HepG2 (cell line): Measurements from ENCODE around the gene LNPK. TPM values are rescaled to one million over a fixed set of nuclear protein-coding genes. Genes with fewer than 3 reads are reported as not detected.

Experiments used
- ATAC-seq: fragments of 200-7000 bp; cut with Tn5 transposase; 3 replicates; pipeline ENCODE4 v1.9.1; 2020; ENCODE audit warnings: mild to moderate bottlenecking, moderate library complexity
- BruUV-seq: library from RNA; stranded (reverse); fragments of 400-500 nt; replicated peaks from 2 replicates; lab custom pipeline; 2021; lab: Mats Ljungman, UMichigan
- CTCF ChIA-PET: fragments of 300-600 bp; formaldehyde crosslinking; extraction: SDS; loops from one replicate; lab custom pipeline; 2021; ENCODE audit warnings: low total read pairs, inconsistent platforms, low intra/inter-chr PET ratio; lab: Yijun Ruan, JAX
- POLR2A ChIA-PET: fragments of 350-600 bp; sonication (Branson Sonifier 250); formaldehyde crosslinking; loops from one replicate; lab custom pipeline; 2020; ENCODE audit warnings: antibody characterized with exemption, inconsistent platforms; lab: Yijun Ruan, JAX
- DNase-seq: peaks from one replicate; pipeline ENCODE4 v3.0.0-alpha.2; 2015; ENCODE audit warnings: low spot score
- FAIRE-seq: peaks from 3 replicates; lab custom pipeline; 2011; peaks lifted over from hg19 to GRCh38; lab: Jason Lieb, UNC
- H2AFZ ChIP-seq: one replicate; pipeline ENCODE4 v1.6.1; 2011; ENCODE audit warnings: low read length, inconsistent platforms
- H3K27ac ChIP-seq: fragments of 300-600 bp; 3 replicates; pipeline ENCODE4 v1.8.0; 2011; ENCODE audit warnings: mixed run types, mild to moderate bottlenecking, mixed read lengths, low read length, inconsistent platforms; ENCODE audit not compliant: insufficient read depth; ENCODE audit errors: extremely low read length
- H3K27me3 ChIP-seq, 2 experiments: fragments of 200-600 bp in 1 of 2; 2 replicates in 1 of 2; 3 replicates in 1 of 2; pipeline versions ENCODE4 v1.6.0 to v1.8.0; 2011; ENCODE audit warnings: low read length in 2 of 2, mild to moderate bottlenecking in 2 of 2, moderate library complexity in 2 of 2, inconsistent platforms in 1 of 2; ENCODE audit not compliant: insufficient read depth in 2 of 2, control insufficient read depth in 1 of 2
- H3K36me3 ChIP-seq, 2 experiments: fragments of 200-600 bp in 1 of 2; replicated peaks in 1 of 2; 2 replicates in 1 of 2; 3 replicates in 1 of 2; pipeline versions ENCODE4 v1.5.1 to v1.8.0; 2011; ENCODE audit warnings: low read length in 2 of 2, inconsistent platforms in 1 of 2; ENCODE audit not compliant: insufficient read depth in 2 of 2, control insufficient read depth in 1 of 2
- H3K4me1 ChIP-seq: 2 replicates; pipeline ENCODE4 v1.5.1; 2012; ENCODE audit warnings: low read length, inconsistent platforms; ENCODE audit not compliant: insufficient read depth
- H3K4me2 ChIP-seq: 2 replicates; pipeline ENCODE4 v1.6.0; 2011; ENCODE audit warnings: low read depth, low read length, inconsistent platforms
- H3K4me3 ChIP-seq, 3 experiments: fragments of 200-600 bp in 1 of 3; sonication (generic), shearing (Covaris generic) in 1 of 3; replicated peaks in 1 of 3; 2 replicates each; pipeline ENCODE4 v1.5.1; 2011 to 2016; ENCODE audit warnings: low read length in 3 of 3, inconsistent platforms in 2 of 3, low read depth in 2 of 3, mild to moderate bottlenecking in 2 of 3, control low read depth in 1 of 3, mixed read lengths in 1 of 3; ENCODE audit not compliant: insufficient read depth in 1 of 3
- H3K79me2 ChIP-seq: one replicate; pipeline ENCODE4 v1.6.1; 2011; ENCODE audit warnings: low read length, inconsistent platforms; ENCODE audit not compliant: insufficient read depth
- H3K9ac ChIP-seq: 2 replicates; pipeline ENCODE4 v1.6.0; 2011; ENCODE audit warnings: mild to moderate bottlenecking, low read depth, low read length, inconsistent platforms; ENCODE audit not compliant: insufficient read depth
- H3K9me3 ChIP-seq: 2 replicates; pipeline ENCODE4 v1.5.1; 2012; ENCODE audit warnings: mild to moderate bottlenecking, low read length
- H4K20me1 ChIP-seq: 2 replicates; pipeline ENCODE4 v1.6.0; 2011; ENCODE audit warnings: inconsistent platforms, mild to moderate bottlenecking, low read length, moderate library complexity; ENCODE audit not compliant: insufficient read depth
- BCLAF1 ChIP-seq: fragments of 450-650 bp; IDR thresholded peaks from 2 replicates; pipeline ENCODE4 v1.6.1; 2017; ENCODE audit warnings: mild to moderate bottlenecking
- CCAR2 ChIP-seq: fragments of 200-400 bp; formaldehyde crosslinking; optimal IDR thresholded peaks from 2 replicates; pipeline ENCODE3; 2018; ENCODE audit warnings: low read depth, mild to moderate bottlenecking, low read length, moderate library complexity
- ETV5 ChIP-seq: IDR thresholded peaks from 2 replicates; pipeline ENCODE4 v1.6.1; 2018; ENCODE audit warnings: missing biosample characterization, missing genetic modification reagents, inconsistent platforms, borderline replicate concordance
- IKZF4 ChIP-seq: sonication (generic); formaldehyde crosslinking; IDR thresholded peaks from 2 replicates; pipeline ENCODE4 v1.5.1; 2020; ENCODE audit warnings: borderline replicate concordance, mild to moderate bottlenecking, low read depth, missing genetic modification reagents; ENCODE audit errors: not compliant biosample characterization
- KLF6 ChIP-seq: IDR thresholded peaks from 2 replicates; pipeline ENCODE4 v1.8.0; 2016; ENCODE audit warnings: missing biosample characterization, missing genetic modification reagents
- RBFOX2 ChIP-seq: fragments of 200-400 bp; formaldehyde crosslinking; IDR thresholded peaks from 2 replicates; pipeline ENCODE4 v1.6.1; 2017; ENCODE audit warnings: low read depth, mild to moderate bottlenecking, low read length
- RFX1 ChIP-seq: fragments of 450-650 bp; IDR thresholded peaks from 2 replicates; pipeline ENCODE4 v1.6.1; 2017
- ZBTB43 ChIP-seq: sonication (generic); formaldehyde crosslinking; conservative IDR thresholded peaks from 2 replicates; pipeline ENCODE4 v1.4.0; 2020; ENCODE audit warnings: missing genetic modification reagents
- ZNF264 ChIP-seq: sonication (generic); formaldehyde crosslinking; IDR thresholded peaks from 2 replicates; pipeline ENCODE4 v1.4.0; 2020; ENCODE audit warnings: missing genetic modification reagents
- ZNF326 ChIP-seq: sonication (generic); formaldehyde crosslinking; IDR thresholded peaks from 2 replicates; pipeline ENCODE4 v1.4.0; 2020; ENCODE audit warnings: missing genetic modification reagents, borderline replicate concordance
- ZNF558 ChIP-seq: sonication (generic); formaldehyde crosslinking; IDR thresholded peaks from 2 replicates; pipeline ENCODE4 v1.9.0; 2022; ENCODE audit warnings: mild to moderate bottlenecking, missing genetic modification reagents, borderline replicate concordance
- ZNF7 ChIP-seq: IDR thresholded peaks from 2 replicates; pipeline ENCODE4 v1.6.1; 2016; ENCODE audit warnings: missing biosample characterization, missing genetic modification reagents
- WGBS: methylation state at CpG from one replicate; pipeline ENCODE4 v1.1.6; 2017; ENCODE audit warnings: low lambda C conversion rate; 5-methylcytosine and 5-hydroxymethylcytosine counted together
- in situ Hi-C: cut with HindIII; loops from 2 replicates; pipeline ENCODE4 v1.10.0; 2017; ENCODE audit warnings: low pct_unique_long_range_greater_than_20kb; ENCODE audit not compliant: extremely low pct_ligation_motif_present
- intact Hi-C: fragments of 100-400 bp; cut with micrococcal nuclease; formaldehyde crosslinking; loops from one replicate; pipeline ENCODE4 v1.10.0; 2022; ENCODE audit not compliant: unreplicated experiment
- polyA plus RNA-seq, 8 experiments: library from polyadenylated mRNA; depleted of rRNA in 3 of 8; stranded (reverse) in 7 of 8; unstranded in 1 of 8; fragments of >200 nt; fragmentation: Illumina TruSeq in 4 of 8; extraction: Trizol in 4 of 8; gene quantifications; 2 replicates each; pipeline versions ENCODE4 v1.2.1 to v1.2.3, GENCODE V29; 2011 to 2016; ENCODE audit warnings: low read depth in 4 of 8, missing spikeins in 1 of 8, mixed read lengths in 1 of 8; ENCODE audit not compliant: insufficient read depth in 1 of 8
- total RNA-seq, 5 experiments: library from RNA; depleted of rRNA; stranded (reverse); fragments of >200 nt; fragmentation: Illumina TruSeq; extraction: Trizol; gene quantifications; 2 replicates each; pipeline ENCODE4 v1.2.3, GENCODE V29; 2016; ENCODE audit warnings: low read depth in 1 of 5

Gene LNPK
- total and polyA plus RNA-seq, 2 of the 13 experiments (the other 11 are each of a cell fraction or from before 2014, with no cell fraction given) = 25.4 to 26.1 TPM

GRCh38 chr2:176027806-176028205, 25.7 kb upstream of the LNPK start:
- DNase-seq (no peak), ATAC-seq (no peak), FAIRE-seq (no peak)
- in situ Hi-C loops = no loop called here
- BruUV-seq = no TSS peak
- Histone ChIP-seq H3K27me3 (peaks cover 0 to 4% of the 10 kb centered on the region in 2 experiments; a peak in 1 of 5 replicates), H3K4me2 (no peak overlapping the region), H3K4me1 (no peaks in the 10 kb centered on the region), H3K9ac (no peak overlapping the region), H3K27ac (no peak overlapping the region), H4K20me1 (no peaks in the 10 kb centered on the region), H3K4me3 (no peak overlapping the region), H3K36me3 (no peaks in the 10 kb centered on the region), H3K79me2 (no peaks in the 10 kb centered on the region), H2AFZ (no peak overlapping the region), H3K9me3 (no peaks in the 10 kb centered on the region)
- CTCF ChIA-PET = no interaction called here
- POLR2A ChIA-PET = no interaction called here
- intact Hi-C loops = no loop called here
- WGBS = 5% methylated on average over 2 of the region's 2 CpGs
- TF ChIP-seq RFX1 (no peak), IKZF4 (CRISPR knock-in tag) (no peak), ZNF7 (no peak), BCLAF1 (no peak), ETV5 (CRISPR knock-in tag) (no peak), KLF6 (no peak), ZBTB43 (CRISPR knock-in tag) (no peak), CCAR2 (no peak), ZNF558 (no peak), ZNF264 (CRISPR knock-in tag) (no peak), ZNF326 (no peak), RBFOX2 (no peak)
